ENCODE measurements around the gene NFIB. TPM values are rescaled to one million over a fixed set of nuclear protein-coding genes. Genes with fewer than 3 reads are reported as not detected.

The NFIB gene
- polyA plus RNA-seq, 3 donors, result not detected

DNA sequence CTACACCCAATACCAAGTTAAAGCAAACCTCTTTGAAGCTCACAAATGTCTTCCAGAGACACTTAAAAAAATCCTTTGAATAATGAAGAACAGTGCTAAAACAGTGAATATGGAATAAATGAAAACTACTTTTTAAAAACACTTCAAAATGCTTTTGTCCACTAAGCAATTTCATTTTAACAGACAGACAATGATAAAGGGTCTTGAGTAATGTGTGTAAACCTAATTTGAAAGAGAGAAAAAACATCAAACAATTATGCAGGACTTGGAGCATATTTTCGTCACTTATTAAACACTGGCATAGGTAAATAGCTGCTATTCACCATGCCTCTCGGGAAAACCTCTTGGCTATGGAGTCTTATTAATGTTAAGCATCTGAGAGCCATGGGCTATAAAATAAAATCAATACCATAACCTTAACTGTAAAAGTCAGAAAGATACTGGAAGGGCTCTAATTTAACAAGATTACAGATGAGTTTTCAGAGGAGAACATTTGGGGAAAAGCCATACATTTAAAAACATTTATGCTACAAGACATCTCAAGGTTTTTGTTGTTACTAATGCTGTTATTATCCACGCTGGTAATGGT, 177.8 kb downstream of the NFIB start:
- no peaks in the 10 kb centered on the region for H3K4me1 ChIP-seq (ENCODE audit: control insufficient read depth in 1 of 2, insufficient read depth in 2 of 2, low read length in 2 of 2)
- intact Hi-C loops (cut with micrococcal nuclease), result no loop called here
- H2AFZ ChIP-seq (ENCODE audit: insufficient read depth, low read depth, low read length, poor library complexity, severe bottlenecking), result no peak overlapping the region
- H3K27me3 ChIP-seq (ENCODE audit: control insufficient read depth in 2 of 2, insufficient read depth in 2 of 2, low read length in 2 of 2), result no peaks in the 10 kb centered on the region
- no peaks in the 10 kb centered on the region for H4K20me1 ChIP-seq (ENCODE audit: insufficient read depth, low read length)
- Mint-ChIP-seq H3K27me3 (ENCODE audit: low read depth in 3 of 3) (no peaks in the 10 kb centered on the region), H3K27ac (no peak overlapping the region), H3K36me3 (no peaks in the 10 kb centered on the region), H3K4me3 (no peak overlapping the region), H3K9me3 (peaks cover 0 to 9% (median 2%) of the 10 kb centered on the region in 7 donors), H3K4me1 (no peaks in the 10 kb centered on the region)
- WGBS (ENCODE audit: insufficient coverage), result no CpG with 5 or more reads among the region's 3 CpGs
- no peak overlapping the region for H3K4me3 ChIP-seq (replicated peaks in 1 of 3; ENCODE audit: low read depth in 2 of 3, low read length in 3 of 3)
- H3K36me3 ChIP-seq (replicated peaks in 1 of 2; ENCODE audit: control insufficient read depth in 1 of 2, insufficient read depth in 2 of 2, low read length in 2 of 2), result no peaks in the 10 kb centered on the region
- no peak overlapping the region for H3K4me2 ChIP-seq (replicated peaks; ENCODE audit: extremely low read depth, low read length, poor library complexity, severe bottlenecking)
- H3K9me3 ChIP-seq (replicated peaks in 1 of 2; ENCODE audit: control insufficient read depth in 1 of 2, insufficient read depth in 1 of 2, low read length in 2 of 2), result no peaks in the 10 kb centered on the region
- TF ChIP-seq, protein P1, sequence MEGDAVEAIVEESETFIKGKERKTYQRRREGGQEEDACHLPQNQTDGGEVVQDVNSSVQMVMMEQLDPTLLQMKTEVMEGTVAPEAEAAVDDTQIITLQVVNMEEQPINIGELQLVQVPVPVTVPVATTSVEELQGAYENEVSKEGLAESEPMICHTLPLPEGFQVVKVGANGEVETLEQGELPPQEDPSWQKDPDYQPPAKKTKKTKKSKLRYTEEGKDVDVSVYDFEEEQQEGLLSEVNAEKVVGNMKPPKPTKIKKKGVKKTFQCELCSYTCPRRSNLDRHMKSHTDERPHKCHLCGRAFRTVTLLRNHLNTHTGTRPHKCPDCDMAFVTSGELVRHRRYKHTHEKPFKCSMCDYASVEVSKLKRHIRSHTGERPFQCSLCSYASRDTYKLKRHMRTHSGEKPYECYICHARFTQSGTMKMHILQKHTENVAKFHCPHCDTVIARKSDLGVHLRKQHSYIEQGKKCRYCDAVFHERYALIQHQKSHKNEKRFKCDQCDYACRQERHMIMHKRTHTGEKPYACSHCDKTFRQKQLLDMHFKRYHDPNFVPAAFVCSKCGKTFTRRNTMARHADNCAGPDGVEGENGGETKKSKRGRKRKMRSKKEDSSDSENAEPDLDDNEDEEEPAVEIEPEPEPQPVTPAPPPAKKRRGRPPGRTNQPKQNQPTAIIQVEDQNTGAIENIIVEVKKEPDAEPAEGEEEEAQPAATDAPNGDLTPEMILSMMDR (IDR thresholded peaks at IDR 0.05), result no peak
- no peak overlapping the region for H3K27ac ChIP-seq (ENCODE audit: low read depth in 1 of 2, low read length in 2 of 2)
- no peak for DNase-seq
- H3K79me2 ChIP-seq (ENCODE audit: insufficient read depth, low read length), result no peaks in the 10 kb centered on the region
- H3K9ac ChIP-seq (ENCODE audit: insufficient read depth, low read length, poor library complexity, severe bottlenecking), result no peak overlapping the region

DNA sequence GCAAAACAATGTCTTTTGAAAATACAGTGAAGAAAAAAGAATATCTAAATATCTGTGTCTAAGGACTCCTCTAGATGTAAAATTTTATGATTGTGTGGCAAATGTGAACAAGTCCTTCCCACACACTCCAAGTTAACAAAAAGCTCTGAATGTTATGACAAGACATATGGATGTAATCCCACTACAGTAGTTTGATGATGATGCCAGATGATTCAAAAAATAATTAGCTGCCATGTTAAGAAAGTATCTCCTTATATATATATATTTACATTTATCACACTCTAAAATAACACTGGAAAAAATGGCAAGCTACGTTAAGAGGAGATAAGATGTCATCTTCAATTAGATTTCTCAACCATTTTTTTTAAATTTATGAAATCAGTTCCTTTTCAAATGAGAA, 178.5 kb downstream of the NFIB start:
- H3K27ac ChIP-seq (ENCODE audit: low read depth in 1 of 2, low read length in 2 of 2), result no peak overlapping the region
- H3K9me3 Mint-ChIP-seq, result peaks cover 0 to 9% (median 2%) of the 10 kb centered on the region in 7 donors
- no peaks in the 10 kb centered on the region for H3K27me3 Mint-ChIP-seq (ENCODE audit: low read depth in 3 of 3)
- H3K4me3 Mint-ChIP-seq, result no peak overlapping the region
- H3K4me1 Mint-ChIP-seq, result no peaks in the 10 kb centered on the region
- no peak overlapping the region for H2AFZ ChIP-seq (ENCODE audit: insufficient read depth, low read depth, low read length, poor library complexity, severe bottlenecking)
- no peak overlapping the region for H3K4me3 ChIP-seq (replicated peaks in 1 of 3; ENCODE audit: low read depth in 2 of 3, low read length in 3 of 3)
- no CpG with 5 or more reads among the region's 1 CpG for WGBS (ENCODE audit: insufficient coverage)
- H3K79me2 ChIP-seq (ENCODE audit: insufficient read depth, low read length), result no peaks in the 10 kb centered on the region
- no peaks in the 10 kb centered on the region for H3K27me3 ChIP-seq (ENCODE audit: control insufficient read depth in 2 of 2, insufficient read depth in 2 of 2, low read length in 2 of 2)
- H3K27ac Mint-ChIP-seq, result no peak overlapping the region
- no peaks in the 10 kb centered on the region for H3K36me3 Mint-ChIP-seq
- TF ChIP-seq, protein P1 (IDR thresholded peaks at IDR 0.05), result no peak
- no peaks in the 10 kb centered on the region for H4K20me1 ChIP-seq (ENCODE audit: insufficient read depth, low read length)
- intact Hi-C loops (cut with micrococcal nuclease), result no loop called here
- no peaks in the 10 kb centered on the region for H3K4me1 ChIP-seq (ENCODE audit: control insufficient read depth in 1 of 2, insufficient read depth in 2 of 2, low read length in 2 of 2)
- no peaks in the 10 kb centered on the region for H3K36me3 ChIP-seq (replicated peaks in 1 of 2; ENCODE audit: control insufficient read depth in 1 of 2, insufficient read depth in 2 of 2, low read length in 2 of 2)
- no peak overlapping the region for H3K4me2 ChIP-seq (replicated peaks; ENCODE audit: extremely low read depth, low read length, poor library complexity, severe bottlenecking)
- no peaks in the 10 kb centered on the region for H3K9me3 ChIP-seq (replicated peaks in 1 of 2; ENCODE audit: control insufficient read depth in 1 of 2, insufficient read depth in 1 of 2, low read length in 2 of 2)
- no peak for DNase-seq
- H3K9ac ChIP-seq (ENCODE audit: insufficient read depth, low read length, poor library complexity, severe bottlenecking), result no peak overlapping the region

Data from CD14-positive monocyte (primary cell).